OCI-LY1 (cell line): ENCODE results near the gene RREB1.

Experiments
- EZH2 ChIP-seq: fragments of 200-600 bp; sonication (generic), shearing (Covaris generic); IDR thresholded peaks from 2 replicates; pipeline ENCODE4 v1.8.0; 2017; ENCODE audit warnings: borderline replicate concordance, mixed run types, mild to moderate bottlenecking, antibody characterized with exemption, low read length, moderate library complexity, mixed read lengths
- TF ChIP-seq, protein P1 (sequence below): fragments of 200-600 bp; sonication (generic), shearing (Covaris generic); IDR thresholded peaks from 2 replicates; pipeline ENCODE4 v1.5.1; 2017; ENCODE audit warnings: mild to moderate bottlenecking, antibody characterized with exemption, low read length, moderate library complexity, mixed read lengths

DNA sequence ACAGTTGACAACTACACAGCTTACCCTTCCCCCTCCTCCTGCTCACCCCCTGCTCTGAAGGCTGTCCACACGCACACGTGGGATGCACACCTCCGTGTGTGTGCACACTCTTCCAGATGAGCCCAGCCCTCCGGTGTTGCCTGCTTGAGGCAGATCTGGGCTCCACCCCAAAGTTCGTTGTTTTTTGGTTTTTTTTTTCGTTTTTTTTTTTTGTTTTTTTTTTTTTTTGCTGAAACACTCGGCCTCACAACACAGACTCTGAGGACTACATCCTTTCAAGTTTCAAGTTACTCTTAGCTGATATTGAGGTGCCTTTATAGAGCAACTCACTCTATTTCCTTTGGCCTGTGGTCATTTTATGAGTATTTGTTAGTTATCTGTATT is 88.2 kb downstream of the RREB1 start:
- TF ChIP-seq, protein P1, sequence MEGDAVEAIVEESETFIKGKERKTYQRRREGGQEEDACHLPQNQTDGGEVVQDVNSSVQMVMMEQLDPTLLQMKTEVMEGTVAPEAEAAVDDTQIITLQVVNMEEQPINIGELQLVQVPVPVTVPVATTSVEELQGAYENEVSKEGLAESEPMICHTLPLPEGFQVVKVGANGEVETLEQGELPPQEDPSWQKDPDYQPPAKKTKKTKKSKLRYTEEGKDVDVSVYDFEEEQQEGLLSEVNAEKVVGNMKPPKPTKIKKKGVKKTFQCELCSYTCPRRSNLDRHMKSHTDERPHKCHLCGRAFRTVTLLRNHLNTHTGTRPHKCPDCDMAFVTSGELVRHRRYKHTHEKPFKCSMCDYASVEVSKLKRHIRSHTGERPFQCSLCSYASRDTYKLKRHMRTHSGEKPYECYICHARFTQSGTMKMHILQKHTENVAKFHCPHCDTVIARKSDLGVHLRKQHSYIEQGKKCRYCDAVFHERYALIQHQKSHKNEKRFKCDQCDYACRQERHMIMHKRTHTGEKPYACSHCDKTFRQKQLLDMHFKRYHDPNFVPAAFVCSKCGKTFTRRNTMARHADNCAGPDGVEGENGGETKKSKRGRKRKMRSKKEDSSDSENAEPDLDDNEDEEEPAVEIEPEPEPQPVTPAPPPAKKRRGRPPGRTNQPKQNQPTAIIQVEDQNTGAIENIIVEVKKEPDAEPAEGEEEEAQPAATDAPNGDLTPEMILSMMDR, result no peak
- no peak for TF ChIP-seq EZH2
